ENCODE results near the gene INTS7. TPM values are rescaled to one million over a fixed set of nuclear protein-coding genes. Genes with fewer than 3 reads are reported as not detected.
"Not testable (repeated sequence)": the region's sequence is repeated elsewhere in the genome, so short reads cannot be mapped to it uniquely, and the experiment has no call there.

The INTS7 gene
- total RNA-seq, 1 experiment from 2014 or later: 45.0 TPM

DNA sequence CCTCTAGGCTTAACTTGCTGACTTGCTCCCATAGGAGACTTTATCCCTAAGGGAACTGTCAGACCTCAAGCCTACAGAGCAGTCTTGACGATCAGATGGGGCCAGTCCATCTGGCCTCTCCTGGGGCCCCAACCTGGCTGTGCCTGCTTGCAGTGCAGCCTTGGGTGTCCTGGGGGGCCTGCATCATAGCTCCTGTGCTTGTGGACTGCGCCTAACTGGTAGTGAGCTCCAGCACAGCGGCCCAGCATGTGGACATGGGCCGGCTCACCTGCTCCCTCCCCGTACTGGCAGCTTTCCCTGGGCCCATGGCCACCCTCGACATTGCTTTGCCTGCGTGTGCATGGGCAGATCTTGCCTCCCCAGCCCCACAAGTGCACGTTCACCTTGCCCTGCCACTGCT is 76.1 kb downstream of the INTS7 start:
- BruUV-seq (replicated peaks): no TSS peak
- intact Hi-C loops (cut with micrococcal nuclease; ENCODE audit: unreplicated experiment): no loop called here
- no peaks in the 10 kb centered on the region for H3K27me3 ChIP-seq (replicated peaks; ENCODE audit: insufficient read depth, low read depth, low read length, poor library complexity)
- no peak overlapping the region for H3K4me3 ChIP-seq (ENCODE audit: low read depth, low read length, poor library complexity, severe bottlenecking)
- POLR2A ChIA-PET (ENCODE audit: low non-redundant PET): no interaction called here
- H3K36me3 ChIP-seq (ENCODE audit: insufficient read depth, low read length, poor library complexity, severe bottlenecking): peaks cover 3% of the 10 kb centered on the region
- DNase-seq (ENCODE audit: low spot score): no peak
- CTCF ChIA-PET: no interaction called here
- H3K27ac ChIP-seq (ENCODE audit: low read depth, low read length, poor library complexity, severe bottlenecking): no peak overlapping the region
- TF ChIP-seq, protein P1, sequence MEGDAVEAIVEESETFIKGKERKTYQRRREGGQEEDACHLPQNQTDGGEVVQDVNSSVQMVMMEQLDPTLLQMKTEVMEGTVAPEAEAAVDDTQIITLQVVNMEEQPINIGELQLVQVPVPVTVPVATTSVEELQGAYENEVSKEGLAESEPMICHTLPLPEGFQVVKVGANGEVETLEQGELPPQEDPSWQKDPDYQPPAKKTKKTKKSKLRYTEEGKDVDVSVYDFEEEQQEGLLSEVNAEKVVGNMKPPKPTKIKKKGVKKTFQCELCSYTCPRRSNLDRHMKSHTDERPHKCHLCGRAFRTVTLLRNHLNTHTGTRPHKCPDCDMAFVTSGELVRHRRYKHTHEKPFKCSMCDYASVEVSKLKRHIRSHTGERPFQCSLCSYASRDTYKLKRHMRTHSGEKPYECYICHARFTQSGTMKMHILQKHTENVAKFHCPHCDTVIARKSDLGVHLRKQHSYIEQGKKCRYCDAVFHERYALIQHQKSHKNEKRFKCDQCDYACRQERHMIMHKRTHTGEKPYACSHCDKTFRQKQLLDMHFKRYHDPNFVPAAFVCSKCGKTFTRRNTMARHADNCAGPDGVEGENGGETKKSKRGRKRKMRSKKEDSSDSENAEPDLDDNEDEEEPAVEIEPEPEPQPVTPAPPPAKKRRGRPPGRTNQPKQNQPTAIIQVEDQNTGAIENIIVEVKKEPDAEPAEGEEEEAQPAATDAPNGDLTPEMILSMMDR (conservative IDR thresholded peaks at IDR 0.05; ENCODE audit: low read depth, low read length): no peak
- TF ChIP-seq EZH2 (IDR thresholded peaks at IDR 0.05; ENCODE audit: borderline replicate concordance, low read depth, low read length, poor library complexity, severe bottlenecking): no peak
- no peaks in the 10 kb centered on the region for H3K9me3 ChIP-seq (ENCODE audit: low read depth, low read length, poor library complexity, severe bottlenecking)
- no peaks in the 10 kb centered on the region for H3K4me1 ChIP-seq (ENCODE audit: insufficient read depth, low read length, poor library complexity, severe bottlenecking)

- H3K4me3 ChIP-seq (ENCODE audit: low read depth, low read length, poor library complexity, severe bottlenecking); H3K36me3 ChIP-seq (ENCODE audit: insufficient read depth, low read length, poor library complexity, severe bottlenecking); CTCF ChIA-PET; H3K9me3 ChIP-seq (ENCODE audit: low read depth, low read length, poor library complexity, severe bottlenecking); H3K4me1 ChIP-seq (ENCODE audit: insufficient read depth, low read length, poor library complexity, severe bottlenecking); POLR2A ChIA-PET (ENCODE audit: low non-redundant PET); intact Hi-C loops (cut with micrococcal nuclease; ENCODE audit: unreplicated experiment); H3K27me3 ChIP-seq (replicated peaks; ENCODE audit: insufficient read depth, low read depth, low read length, poor library complexity); BruUV-seq (replicated peaks); H3K27ac ChIP-seq (ENCODE audit: low read depth, low read length, poor library complexity, severe bottlenecking); DNase-seq (ENCODE audit: low spot score): not testable (repeated sequence)
These were observed 81.3 kb downstream of the INTS7 start for GRCh38 chr1:211954028-211954427.

- CTCF ChIA-PET; H3K4me3 ChIP-seq (ENCODE audit: low read depth, low read length, poor library complexity, severe bottlenecking); H3K36me3 ChIP-seq (ENCODE audit: insufficient read depth, low read length, poor library complexity, severe bottlenecking); H3K4me1 ChIP-seq (ENCODE audit: insufficient read depth, low read length, poor library complexity, severe bottlenecking); H3K27ac ChIP-seq (ENCODE audit: low read depth, low read length, poor library complexity, severe bottlenecking); H3K27me3 ChIP-seq (replicated peaks; ENCODE audit: insufficient read depth, low read depth, low read length, poor library complexity); BruUV-seq (replicated peaks); DNase-seq (ENCODE audit: low spot score); intact Hi-C loops (cut with micrococcal nuclease; ENCODE audit: unreplicated experiment); POLR2A ChIA-PET (ENCODE audit: low non-redundant PET); H3K9me3 ChIP-seq (ENCODE audit: low read depth, low read length, poor library complexity, severe bottlenecking): not testable (repeated sequence)
These were observed 81.8 kb downstream of the INTS7 start for GRCh38 chr1:211953543-211953942.

DNA sequence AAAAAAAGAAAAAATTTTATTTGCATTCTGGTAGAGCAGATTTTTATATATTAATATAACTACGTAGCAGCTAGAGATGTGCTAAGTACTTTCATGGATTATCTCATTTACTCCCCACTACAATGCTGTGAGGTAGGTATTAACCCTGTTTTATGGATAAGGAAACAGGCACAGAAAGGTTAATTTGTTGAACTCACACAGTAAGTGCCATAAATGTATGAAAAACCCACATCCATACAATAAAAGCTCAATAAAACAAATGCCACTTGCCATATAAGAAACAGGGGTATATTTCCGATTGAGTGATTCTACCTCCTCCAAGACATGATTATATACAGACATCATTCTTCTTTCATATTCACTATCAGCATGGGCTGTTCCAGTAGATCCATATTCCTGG is 83.1 kb downstream of the INTS7 start:
- POLR2A ChIA-PET (ENCODE audit: low non-redundant PET): no interaction called here
- CTCF ChIA-PET: no interaction called here
- H3K27me3 ChIP-seq (replicated peaks; ENCODE audit: insufficient read depth, low read depth, low read length, poor library complexity): no peaks in the 10 kb centered on the region
- no peaks in the 10 kb centered on the region for H3K36me3 ChIP-seq (ENCODE audit: insufficient read depth, low read length, poor library complexity, severe bottlenecking)
- no peak overlapping the region for H3K4me3 ChIP-seq (ENCODE audit: low read depth, low read length, poor library complexity, severe bottlenecking)
- no peak overlapping the region for H3K27ac ChIP-seq (ENCODE audit: low read depth, low read length, poor library complexity, severe bottlenecking)
- no peaks in the 10 kb centered on the region for H3K4me1 ChIP-seq (ENCODE audit: insufficient read depth, low read length, poor library complexity, severe bottlenecking)
- intact Hi-C loops (cut with micrococcal nuclease; ENCODE audit: unreplicated experiment): no loop called here
- H3K9me3 ChIP-seq (ENCODE audit: low read depth, low read length, poor library complexity, severe bottlenecking): no peaks in the 10 kb centered on the region
- TF ChIP-seq, protein P1 (conservative IDR thresholded peaks at IDR 0.05; ENCODE audit: low read depth, low read length): no peak
- TF ChIP-seq EZH2 (IDR thresholded peaks at IDR 0.05; ENCODE audit: borderline replicate concordance, low read depth, low read length, poor library complexity, severe bottlenecking): no peak
- BruUV-seq (replicated peaks): no TSS peak
- no peak for DNase-seq (ENCODE audit: low spot score)

Measured in A673 (cell line).